OCI-M1 (cell line): ENCODE results near the gene SMURF1.

ENCODE experiments used
- DNase-seq: peaks from one replicate; lab custom pipeline; 2025; lab: John Stamatoyannopoulos, UW

The SMURF1 gene

DNA sequence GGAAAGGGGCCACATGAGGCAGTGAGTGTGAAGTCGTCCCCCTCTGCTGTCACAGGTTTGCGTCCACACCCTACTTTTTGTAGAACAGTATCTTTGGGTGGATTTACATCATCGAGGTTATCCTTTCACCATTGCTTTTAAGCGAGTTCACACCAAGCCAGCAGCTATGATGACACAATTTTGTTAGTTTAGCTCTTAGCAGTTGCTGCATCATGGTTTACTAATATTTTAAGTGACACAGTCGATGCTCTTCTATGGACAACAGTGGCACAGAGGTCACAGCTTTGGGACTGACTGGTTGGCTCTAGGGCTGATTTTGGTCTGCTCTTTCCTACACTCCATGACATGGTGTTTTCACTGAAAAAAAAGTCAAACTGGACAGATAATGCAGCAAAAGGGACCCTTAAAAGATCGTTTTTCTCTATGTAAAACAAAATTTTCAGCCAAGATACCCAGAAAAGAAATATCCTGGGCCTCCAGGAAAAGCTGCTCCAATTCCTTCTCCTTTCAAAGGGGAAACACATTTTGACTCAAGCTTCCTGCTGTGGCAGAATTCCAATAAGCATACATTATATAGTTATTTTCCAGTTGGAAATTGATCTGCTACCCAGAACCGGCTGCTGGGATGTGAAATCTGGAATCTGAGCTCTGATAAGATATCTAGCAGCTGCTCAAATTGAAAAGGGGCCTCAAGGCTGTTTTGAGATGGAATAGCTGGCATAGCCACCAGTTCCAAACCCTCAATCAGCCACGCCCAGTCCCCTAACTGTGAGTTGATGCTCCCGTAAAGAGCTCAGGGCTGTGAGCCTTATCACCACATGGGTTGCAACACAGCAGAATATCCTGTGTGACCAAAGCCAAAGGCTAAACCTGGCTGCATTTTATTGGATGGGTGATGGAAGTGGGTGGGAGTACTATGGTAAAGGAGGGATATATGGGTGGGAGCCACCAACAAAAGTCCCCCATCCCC lies 114.2 kb downstream of the SMURF1 start:
- DNase-seq, result no peak

DNA sequence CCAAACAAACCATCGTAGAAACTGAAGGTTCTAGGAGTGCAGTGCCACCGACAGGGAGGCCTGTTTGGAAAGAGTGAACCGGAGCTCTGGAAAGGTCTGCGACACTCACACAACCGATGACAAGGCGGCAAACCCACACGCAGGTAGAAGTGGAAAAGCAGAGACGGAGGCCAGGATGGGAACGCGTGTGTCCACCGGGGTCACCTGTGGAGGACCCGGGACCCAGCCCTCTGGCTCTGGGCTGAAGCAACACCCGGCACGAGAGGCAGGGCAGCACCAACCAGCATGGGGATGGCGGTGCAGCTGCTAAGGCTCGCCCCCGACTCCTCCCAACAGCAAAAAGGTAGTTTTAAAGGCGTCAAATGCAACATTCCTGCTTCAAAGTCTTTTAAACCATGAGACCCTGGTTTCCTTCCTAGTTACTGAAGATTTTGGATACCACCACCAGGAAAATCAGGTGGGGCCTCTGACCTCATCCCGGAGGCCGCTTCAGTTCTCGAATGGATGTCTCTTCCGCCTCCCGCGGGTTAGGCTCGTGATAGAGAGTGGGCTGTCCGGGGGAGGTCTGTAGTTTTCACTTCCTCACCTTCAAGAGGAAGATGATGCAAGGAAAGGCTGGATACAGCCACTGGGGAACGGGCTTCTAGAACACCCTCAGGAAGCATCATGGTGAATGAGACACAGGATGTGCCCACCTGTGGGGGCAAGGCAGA lies 115.5 kb downstream of the SMURF1 start:
- no peak for DNase-seq

DNA sequence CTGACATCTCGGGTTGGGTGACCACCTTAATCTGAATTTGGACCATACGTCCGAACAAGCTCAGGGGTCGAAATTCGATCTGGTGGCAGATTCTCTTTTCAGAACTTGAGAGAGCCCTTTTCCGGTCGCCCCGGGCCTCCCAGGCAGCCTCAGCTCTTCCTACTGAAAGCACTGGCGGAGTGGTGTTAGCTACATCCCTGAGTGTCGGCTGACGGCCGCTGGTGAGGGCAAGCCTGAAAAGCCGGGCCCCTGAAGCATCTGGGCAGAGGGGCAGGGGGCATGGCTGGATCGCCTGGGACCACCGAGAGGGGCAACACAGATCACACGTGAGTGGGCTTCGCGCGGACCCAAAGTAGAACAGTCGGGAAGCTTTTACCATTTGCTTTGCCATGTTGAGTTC lies 116.1 kb downstream of the SMURF1 start:
- DNase-seq, result no peak

DNA sequence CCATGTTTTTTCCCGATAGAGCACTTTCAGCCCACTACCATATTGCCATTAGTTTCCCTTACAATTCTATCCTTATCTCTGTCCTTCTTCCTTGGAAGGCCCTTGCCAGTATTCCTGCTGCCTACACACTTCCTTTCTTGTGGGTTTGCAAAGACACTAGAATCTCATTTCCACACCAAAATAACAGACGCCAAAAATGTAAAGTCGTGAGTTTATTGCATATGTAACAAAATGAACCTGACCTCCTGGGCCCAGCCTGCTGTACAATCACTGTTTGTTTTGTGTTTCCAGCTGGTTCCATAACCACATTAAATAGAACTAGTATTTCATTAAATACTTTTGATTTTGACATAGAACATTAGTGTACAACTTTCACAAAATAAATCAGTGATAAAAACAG lies 116.7 kb downstream of the SMURF1 start:
- no peak for DNase-seq

DNA sequence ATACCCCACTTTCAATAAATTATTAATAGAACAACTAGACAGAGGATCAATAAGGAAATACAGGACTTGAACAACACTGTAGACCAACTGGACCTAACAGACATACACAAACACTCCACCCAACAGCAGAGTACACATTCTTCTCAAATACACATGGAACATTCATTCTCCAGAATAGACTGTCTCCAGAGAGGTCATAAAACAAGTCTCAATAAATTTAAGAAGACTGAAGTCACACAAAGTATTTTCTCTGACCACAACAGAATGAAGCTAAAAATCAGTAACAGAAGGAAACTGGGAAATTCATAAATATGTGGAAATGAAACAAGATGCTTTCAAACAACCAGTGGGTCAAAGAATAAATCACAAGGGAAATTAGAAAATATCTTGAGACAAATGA lies 119.8 kb downstream of the SMURF1 start:
- DNase-seq, result no peak

DNA sequence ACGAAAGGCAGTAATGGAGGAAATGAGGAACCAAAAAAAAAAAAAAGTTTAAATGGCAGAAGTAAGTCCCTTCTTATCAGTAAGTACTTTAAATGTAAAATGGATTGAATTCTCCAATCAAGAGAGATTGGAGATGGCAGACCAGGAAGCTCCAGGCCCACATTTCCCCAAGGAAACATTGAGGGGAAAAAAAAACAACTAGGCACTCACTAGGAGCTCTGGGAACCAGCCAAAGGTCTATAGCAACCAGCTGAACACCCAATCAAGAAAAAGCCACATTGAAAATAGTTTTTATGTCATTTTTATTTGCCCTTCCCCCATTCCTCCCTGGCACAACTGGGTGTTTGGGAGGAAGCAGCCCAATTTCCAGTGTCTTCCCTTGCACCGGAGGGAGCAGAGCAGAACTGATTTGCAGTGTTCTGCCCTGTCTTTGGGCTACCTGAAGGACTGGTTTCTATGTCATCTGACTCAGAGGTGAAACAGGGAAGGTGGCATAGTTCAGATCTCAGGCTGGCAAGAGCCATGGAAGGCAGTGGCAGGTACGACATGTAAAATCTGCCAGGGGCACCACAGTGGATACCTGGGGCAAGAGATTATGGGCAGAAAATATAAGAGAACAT lies 121.9 kb downstream of the SMURF1 start:
- DNase-seq, result peak; percentile 83

DNA sequence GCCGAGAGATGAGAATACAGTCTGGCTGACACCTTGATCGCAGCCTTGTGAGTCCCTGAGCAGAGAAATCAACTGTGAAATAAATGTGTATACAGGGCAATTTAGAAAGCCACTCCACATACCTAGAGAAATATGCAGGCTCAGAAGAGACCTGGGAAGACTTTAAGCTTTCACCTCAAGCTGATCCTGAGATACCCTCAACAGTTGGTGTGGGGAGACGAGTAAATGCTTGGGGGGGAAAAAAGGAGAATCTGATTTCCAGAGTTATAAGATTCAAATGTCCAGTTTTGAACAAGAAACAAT lies 123.5 kb downstream of the SMURF1 start:
- DNase-seq, result no peak

DNA sequence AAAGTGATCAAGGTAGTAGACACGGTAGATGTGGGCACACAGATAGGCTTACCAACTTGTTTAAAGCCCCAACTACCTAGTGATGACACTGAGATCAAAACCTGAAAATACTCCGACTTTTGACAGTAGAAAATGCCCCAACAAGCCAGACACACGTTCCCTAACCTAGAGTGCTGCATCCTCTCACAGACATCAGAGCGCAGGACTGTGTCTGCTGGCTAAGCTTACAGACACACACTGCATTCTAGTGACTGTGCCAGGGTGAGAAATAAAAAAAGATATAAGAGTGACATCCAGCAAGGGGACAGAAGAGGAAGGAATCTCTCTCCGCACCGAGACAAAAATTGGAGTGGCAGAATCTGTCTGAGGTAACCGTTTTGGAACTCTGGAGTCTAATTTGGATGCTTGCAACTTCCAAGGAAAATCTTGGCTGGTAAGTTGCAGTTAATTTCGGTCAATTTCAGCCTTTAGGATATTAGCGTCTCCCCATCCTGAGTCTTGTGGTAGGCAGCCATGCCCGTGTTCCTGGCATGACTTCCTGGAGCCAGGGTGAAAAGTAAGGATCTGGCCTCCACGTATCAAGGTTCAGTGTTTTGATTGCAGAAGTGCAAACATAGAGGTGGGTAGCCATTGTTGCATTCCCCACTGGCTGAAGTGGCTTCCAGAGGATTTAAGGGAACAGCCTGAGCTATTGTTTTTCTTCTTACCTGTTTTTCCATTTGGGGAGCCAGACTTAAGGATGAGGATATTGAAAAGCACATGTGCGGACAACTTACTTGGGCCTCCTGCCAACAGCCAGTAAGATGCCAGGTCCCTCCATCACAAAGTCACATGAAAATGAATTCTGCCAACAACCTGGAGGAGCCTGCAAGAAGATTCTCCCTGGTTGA lies 124.1 kb downstream of the SMURF1 start:
- DNase-seq, result no peak

DNA sequence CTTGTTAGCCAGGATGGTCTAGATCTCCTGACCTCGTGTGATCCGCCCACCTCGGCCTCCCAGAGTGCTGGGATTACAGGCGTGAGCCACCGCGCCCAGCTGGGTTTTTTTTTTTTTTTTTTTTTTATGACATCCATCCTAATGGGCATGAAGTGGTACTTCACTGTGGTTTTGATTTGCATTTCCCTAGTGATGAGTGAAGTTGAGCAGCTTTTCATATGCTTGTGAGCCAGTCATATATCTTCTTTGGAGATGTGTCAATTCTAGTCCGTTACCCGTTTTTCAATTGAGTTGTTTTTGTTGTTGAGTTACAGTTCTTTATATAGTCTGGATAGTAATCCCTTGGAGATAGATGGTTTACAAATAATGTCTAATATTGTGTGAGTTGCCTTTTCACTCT lies 127.7 kb downstream of the SMURF1 start:
- DNase-seq, result no peak

DNA sequence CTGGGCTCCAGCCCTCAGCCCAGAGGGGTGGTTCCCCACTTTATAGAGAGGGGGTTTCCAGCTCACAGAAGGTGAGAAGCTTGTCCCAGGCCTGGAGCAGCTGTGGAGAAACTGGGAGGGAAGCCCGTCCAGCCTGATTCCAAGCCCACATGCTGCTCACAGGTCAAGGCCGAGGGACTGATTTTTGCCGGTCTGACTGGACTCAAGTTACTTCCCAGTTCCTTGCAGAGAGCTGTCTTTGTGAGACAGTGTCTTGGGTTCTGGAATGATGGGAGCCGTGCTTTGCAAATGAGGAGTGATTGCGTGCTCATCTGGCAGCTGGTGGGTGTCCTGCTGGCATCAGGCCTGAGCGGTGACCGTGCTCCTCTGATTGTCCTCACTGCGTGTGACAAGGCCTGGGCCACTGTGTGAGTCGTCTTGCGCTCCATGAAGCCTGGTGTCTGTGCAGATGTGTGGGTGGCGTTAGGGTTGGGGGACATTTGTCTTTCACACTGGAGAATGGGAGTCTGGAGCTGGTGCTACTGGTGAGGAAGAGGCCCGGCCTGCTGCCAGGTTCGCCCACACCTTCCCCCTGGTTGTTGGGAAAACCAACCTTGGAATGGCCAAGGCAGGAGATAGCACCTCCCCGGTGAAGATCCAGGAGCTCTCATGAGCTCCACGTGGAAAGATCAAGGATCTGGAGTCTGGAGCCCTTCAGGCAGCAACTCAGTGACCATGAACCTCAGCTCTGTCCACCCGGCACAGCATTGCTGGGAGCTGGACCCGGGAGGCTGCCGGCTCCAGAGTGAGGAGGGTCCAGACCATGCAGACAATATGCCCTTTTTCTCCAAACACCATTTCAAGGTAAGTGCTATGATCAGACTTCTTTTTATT lies 129.6 kb downstream of the SMURF1 start:
- DNase-seq, result no peak

DNA sequence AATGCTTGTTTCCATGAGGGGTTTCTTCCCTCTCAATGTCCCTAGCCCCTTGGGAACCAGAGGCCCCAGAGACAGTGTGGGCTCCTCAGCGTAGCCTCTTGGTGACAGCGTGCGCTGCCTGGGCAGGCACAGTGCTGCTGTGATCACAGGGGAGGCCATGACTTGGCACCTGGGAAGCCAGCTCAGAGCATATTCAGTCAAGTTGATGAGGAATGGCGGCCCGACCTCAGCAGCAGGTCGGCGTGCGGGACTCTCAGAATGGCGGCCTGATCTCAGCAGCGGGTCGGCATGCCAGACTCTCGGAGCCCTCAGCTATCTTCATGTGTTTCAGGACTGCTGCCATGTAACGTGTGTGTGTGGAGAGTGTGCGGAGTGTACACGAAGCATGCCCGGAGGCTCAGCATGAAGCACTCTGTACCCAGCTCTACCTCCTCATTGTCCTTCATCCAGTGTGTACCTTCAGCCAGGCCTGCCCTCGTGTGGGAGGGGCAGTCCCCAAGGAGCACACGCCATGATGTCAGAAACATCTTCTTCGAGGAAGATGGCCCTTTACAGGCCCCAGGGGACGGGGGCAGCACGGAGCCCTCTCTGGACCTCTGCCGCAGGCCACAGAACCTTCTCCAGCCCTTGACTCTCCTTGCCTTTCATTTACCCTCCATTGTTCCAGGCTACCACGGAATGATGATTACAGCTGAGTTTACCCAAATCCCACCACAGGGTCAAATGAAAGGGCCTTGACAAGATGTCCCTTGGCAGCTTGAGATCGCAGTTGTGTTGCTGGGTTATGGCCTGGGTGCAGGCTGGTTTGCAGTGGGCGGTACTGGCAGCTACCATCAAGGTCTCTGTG lies 130.4 kb downstream of the SMURF1 start:
- no peak for DNase-seq

DNA sequence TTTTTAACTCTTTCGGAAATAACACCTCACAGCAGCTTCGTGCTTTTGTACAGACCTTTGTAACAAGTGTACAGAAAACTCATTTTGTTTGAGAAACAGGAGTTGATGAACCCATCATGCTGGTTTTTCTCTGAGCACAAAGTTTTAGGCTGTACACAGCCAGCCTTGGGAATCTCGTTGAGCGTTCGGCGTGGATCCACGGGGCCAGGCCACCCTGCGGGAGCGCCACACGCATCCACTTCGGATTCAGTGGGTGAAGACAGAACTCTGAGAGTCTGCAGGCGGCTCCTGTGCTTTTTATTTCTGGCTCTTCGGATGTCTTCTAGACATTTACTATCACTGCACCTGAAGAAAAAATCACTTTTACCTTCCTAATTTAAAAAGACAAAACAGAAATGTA lies 131.2 kb downstream of the SMURF1 start:
- no peak for DNase-seq

DNA sequence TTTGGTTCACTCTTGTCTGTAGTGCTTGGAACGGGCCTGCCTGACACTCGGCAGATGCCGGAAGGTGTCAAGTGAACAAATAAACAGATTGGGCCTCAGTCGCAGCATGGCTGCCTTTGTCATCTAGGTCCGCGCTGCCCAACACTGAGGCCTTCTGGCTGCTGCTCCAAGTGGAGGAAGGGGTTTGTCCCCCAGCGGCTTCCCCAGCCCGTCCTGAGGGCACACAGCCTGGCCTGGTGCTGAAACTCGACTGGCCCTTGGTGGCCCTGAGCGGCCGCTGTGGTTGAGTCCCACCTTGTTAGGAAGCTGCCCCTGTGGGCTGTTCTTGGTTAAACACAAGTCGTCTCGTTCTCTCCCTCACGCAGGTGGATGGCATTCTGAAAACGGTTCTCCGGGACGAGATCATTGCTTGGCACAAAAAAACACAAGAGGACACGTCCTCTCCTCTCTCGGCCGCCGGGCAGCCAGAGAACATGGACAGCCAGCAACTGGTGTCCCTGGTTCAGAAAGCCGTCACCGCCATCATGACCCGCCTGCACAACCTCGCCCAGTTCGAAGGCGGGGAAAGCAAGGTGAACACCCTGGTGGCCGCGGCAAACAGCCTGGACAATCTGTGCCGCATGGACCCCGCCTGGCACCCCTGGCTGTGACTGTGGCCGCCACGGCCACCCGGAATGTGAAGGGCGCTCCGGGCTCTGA lies 132.1 kb downstream of the SMURF1 start:
- DNase-seq, result no peak

DNA sequence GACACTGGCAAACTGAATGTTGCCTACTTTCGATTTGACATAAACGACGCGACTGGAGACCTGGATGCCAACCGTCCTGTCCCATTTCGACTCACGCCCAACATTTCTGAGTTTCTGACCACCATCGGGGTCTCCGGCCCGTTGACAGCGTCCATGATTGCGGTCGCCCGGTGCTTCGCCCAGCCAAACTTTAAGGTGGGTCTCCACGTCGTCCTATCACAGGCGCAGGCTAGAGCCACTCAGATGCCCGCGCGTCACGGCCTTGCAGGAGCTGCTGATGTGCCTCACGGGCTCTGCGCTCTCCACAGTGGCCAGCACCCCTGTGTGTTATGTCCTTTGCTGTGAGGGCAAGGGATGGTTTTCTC lies 132.6 kb downstream of the SMURF1 start:
- no peak for DNase-seq

DNA sequence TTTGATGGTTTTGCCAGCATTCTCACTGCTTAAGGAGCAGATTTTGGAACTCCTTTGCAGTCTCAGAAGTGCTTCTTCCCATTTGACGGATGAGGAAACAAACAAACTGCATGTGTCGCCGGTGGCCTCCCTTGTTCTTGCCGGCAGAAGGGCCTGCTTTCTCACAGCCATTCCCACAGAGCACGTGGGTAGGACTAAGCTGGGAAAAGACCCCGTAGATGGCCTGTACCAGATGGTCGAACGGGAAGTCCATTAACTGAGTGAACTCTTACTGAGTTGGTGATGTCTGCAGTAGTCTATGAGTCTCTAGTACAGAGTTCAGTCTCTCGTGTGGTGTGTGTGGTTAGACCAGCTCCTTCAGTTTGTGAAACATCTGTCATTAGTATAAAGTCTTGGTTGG lies 133.6 kb downstream of the SMURF1 start:
- no peak for DNase-seq

DNA sequence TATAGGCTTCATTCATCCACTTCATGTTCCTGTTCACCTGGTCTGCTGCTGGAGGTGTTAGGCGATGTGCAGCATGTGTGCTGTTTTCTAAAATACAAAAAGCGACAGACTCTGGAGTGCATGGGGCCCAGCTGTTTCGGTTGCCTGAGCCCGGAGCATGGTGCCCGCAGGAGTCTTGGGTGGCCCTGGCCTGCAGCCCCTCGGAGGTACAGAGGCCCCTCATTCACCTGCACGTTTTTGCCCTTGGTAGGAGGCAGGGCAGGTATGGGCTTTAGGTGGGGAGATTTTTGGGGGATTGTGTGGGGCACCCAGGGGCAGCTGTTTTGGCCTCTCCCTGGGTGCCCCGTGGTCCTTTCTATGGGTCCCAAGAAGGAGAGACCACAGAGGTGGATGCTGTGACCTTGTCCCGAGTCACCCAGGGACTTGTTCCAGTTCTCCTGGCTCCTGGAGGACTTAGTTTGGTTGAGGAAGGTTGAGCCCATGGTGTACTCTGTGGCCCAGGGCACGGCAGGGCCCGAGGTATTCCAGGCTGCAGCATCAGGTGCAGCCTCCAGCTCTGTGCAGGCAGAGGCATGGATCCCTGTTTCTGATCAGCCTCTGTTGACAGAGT lies 134.9 kb downstream of the SMURF1 start:
- DNase-seq, result no peak

DNA sequence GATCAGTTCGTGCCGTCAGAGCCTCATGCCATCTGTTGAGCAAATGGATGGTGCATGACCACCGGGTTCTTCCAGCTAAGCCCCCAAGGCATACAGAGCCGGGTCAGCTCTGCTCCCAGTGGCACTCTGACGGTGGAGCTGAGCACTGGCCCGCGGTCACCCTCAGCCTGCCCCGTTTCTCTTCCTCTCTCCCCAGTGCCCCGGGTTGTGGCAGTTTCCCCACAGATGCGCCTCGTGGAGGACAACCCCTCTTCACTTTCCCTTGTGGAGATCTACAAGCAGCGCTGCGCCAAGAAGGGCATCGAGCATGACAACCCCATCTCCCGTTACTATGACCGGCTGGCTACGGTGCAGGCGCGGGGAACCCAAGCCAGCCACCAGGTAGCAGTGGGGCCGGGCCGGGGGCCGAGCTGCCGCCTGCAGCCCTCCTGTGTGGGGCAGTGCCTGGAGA lies 135.7 kb downstream of the SMURF1 start:
- no peak for DNase-seq

DNA sequence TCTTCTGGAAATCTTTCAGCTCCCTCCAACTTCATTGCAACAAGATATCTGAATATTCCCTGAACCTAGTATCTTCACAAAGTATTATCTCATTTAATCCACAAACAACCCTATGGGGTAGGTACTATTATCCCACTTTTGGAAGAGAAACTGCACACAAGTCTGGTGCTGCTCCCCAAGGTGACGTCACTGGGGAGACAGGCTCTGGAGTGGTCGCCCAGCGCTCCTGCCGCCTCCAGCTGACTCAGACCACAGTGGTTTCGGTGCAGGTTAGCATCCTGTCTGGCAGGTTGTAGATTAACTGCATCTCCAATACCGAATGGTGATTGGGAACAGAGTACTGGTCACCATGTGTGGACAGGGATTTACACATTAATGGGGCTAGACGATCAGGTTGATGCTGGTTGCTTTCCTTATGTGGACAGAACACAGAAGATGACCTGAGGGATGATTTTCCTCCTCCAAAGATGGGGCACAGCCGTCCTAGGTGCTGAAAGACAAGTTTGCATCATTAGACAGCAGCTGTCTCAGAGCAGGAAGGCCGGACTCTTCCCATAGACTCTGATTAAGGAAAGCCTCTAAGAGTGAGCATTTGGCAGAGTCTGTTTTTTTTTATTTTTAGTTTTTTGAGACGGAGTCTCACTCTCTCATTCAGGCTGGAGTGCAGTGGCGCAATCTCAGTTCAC lies 137.0 kb downstream of the SMURF1 start:
- no peak for DNase-seq
